Skeletal muscle tissue (tissue), 4 donors: ENCODE measurements around the gene LRIG1. TPM values are rescaled to one million over a fixed set of nuclear protein-coding genes. Genes with fewer than 3 reads are reported as not detected.

Experiments
- H3K27ac ChIP-seq: one replicate; pipeline ENCODE4 v1.7.0; 2013; ENCODE audit warnings: mild to moderate bottlenecking, low read depth, low read length, inconsistent platforms
- H3K27me3 ChIP-seq, 3 donors: one replicate each; pipeline ENCODE4 v1.7.0; 2013; ENCODE audit warnings: low read length in 3 of 3; ENCODE audit not compliant: control insufficient read depth in 3 of 3, insufficient read depth in 3 of 3
- H3K36me3 ChIP-seq, 3 donors: one replicate each; pipeline ENCODE4 v1.7.0; 2013; ENCODE audit warnings: low read length in 3 of 3; ENCODE audit not compliant: control insufficient read depth in 3 of 3, insufficient read depth in 3 of 3
- H3K4me1 ChIP-seq, 3 donors: one replicate each; pipeline ENCODE4 v1.7.0; 2013; ENCODE audit warnings: low read length in 3 of 3, mild to moderate bottlenecking in 3 of 3; ENCODE audit not compliant: control insufficient read depth in 3 of 3, insufficient read depth in 3 of 3
- H3K4me3 ChIP-seq, 3 donors: one replicate each; pipeline ENCODE4 v1.7.0; 2013; ENCODE audit warnings: low read length in 3 of 3
- H3K9ac ChIP-seq, 3 donors: one replicate each; pipeline ENCODE4 v1.7.0; 2013; ENCODE audit warnings: low read length in 3 of 3, mild to moderate bottlenecking in 3 of 3, moderate library complexity in 2 of 3, low read depth in 1 of 3
- H3K9me3 ChIP-seq, 3 donors: one replicate each; pipeline ENCODE4 v1.7.0; 2013; ENCODE audit warnings: low read length in 3 of 3; ENCODE audit not compliant: control insufficient read depth in 3 of 3
- total RNA-seq: library from RNA; depleted of rRNA; stranded (reverse); fragments of >200 nt; gene quantifications from one replicate; pipeline ENCODE4 v1.2.3, GENCODE V29; 2014
- donor health status: Osteomylitis.

LRIG1 gene
- 135 TPM for total RNA-seq

GRCh38 chr3:66500576-66501482 lies at the start of gene LRIG1:
Gene LRIG1 (minus strand): TSS chr3:66501022. CDS start chr3:66500407, 615 bp downstream.
- peaks cover 20 to 45% (median 36%) of the 10 kb centered on the region in 3 donors for H3K4me1 ChIP-seq
- H3K27me3 ChIP-seq = no peaks in the 10 kb centered on the region
- H3K27ac ChIP-seq = peak within 1 kb of the TSS; percentile 83
- peak within 1 kb of the TSS; percentile 82 to 94 (median 86) for H3K4me3 ChIP-seq
- H3K9ac ChIP-seq = peak within 1 kb of the TSS; percentile 83 to 94 (median 91)
- H3K36me3 ChIP-seq = no peaks in the 10 kb centered on the region
- no peaks in the 10 kb centered on the region for H3K9me3 ChIP-seq

- Histone ChIP-seq H3K4me1 (no peaks in the 10 kb centered on the region), H3K9me3 (no peaks in the 10 kb centered on the region), H3K4me3 (no peak overlapping the region), H3K9ac (no peak overlapping the region), H3K27ac (no peak overlapping the region), H3K27me3 (no peaks in the 10 kb centered on the region), H3K36me3 (no peaks in the 10 kb centered on the region)
Observed at GRCh38 chr3:66544619-66545429, 44.0 kb upstream of the LRIG1 start.

- Histone ChIP-seq H3K9me3 (no peaks in the 10 kb centered on the region), H3K4me3 (no peak overlapping the region), H3K36me3 (no peaks in the 10 kb centered on the region), H3K9ac (no peak overlapping the region), H3K4me1 (no peaks in the 10 kb centered on the region), H3K27me3 (no peaks in the 10 kb centered on the region), H3K27ac (no peak overlapping the region)
Observed at GRCh38 chr3:66542153-66542552, 41.3 kb upstream of the LRIG1 start.

GRCh38 chr3:66539466-66539989 lies 38.7 kb upstream of the LRIG1 start:
- H3K4me1 ChIP-seq = no peaks in the 10 kb centered on the region
- H3K36me3 ChIP-seq = no peaks in the 10 kb centered on the region
- no peaks in the 10 kb centered on the region for H3K9me3 ChIP-seq
- no peak overlapping the region for H3K4me3 ChIP-seq
- no peak overlapping the region for H3K27ac ChIP-seq
- H3K27me3 ChIP-seq = no peaks in the 10 kb centered on the region
- no peak overlapping the region for H3K9ac ChIP-seq

GRCh38 chr3:66538390-66538789 lies 37.6 kb upstream of the LRIG1 start:
- Histone ChIP-seq H3K4me1 (no peaks in the 10 kb centered on the region), H3K4me3 (no peak overlapping the region), H3K9ac (no peak overlapping the region), H3K27me3 (no peaks in the 10 kb centered on the region), H3K36me3 (no peaks in the 10 kb centered on the region), H3K27ac (no peak overlapping the region), H3K9me3 (no peaks in the 10 kb centered on the region)

- Histone ChIP-seq H3K27ac (no peak overlapping the region), H3K9me3 (no peaks in the 10 kb centered on the region), H3K27me3 (no peaks in the 10 kb centered on the region), H3K36me3 (no peaks in the 10 kb centered on the region), H3K4me3 (no peak overlapping the region), H3K9ac (no peak overlapping the region), H3K4me1 (no peaks in the 10 kb centered on the region)
Observed at GRCh38 chr3:66537735-66538134, 36.9 kb upstream of the LRIG1 start.

GRCh38 chr3:66536791-66537190 lies 36.0 kb upstream of the LRIG1 start:
- Histone ChIP-seq H3K27me3 (no peaks in the 10 kb centered on the region), H3K9ac (no peak overlapping the region), H3K9me3 (no peaks in the 10 kb centered on the region), H3K27ac (no peak overlapping the region), H3K4me1 (no peaks in the 10 kb centered on the region), H3K4me3 (no peak overlapping the region), H3K36me3 (no peaks in the 10 kb centered on the region)

GRCh38 chr3:66534304-66534845 lies 33.6 kb upstream of the LRIG1 start:
- H3K36me3 ChIP-seq = no peaks in the 10 kb centered on the region
- no peaks in the 10 kb centered on the region for H3K27me3 ChIP-seq
- no peak overlapping the region for H3K4me3 ChIP-seq
- H3K4me1 ChIP-seq = no peaks in the 10 kb centered on the region
- H3K9me3 ChIP-seq = no peaks in the 10 kb centered on the region
- no peak overlapping the region for H3K27ac ChIP-seq
- H3K9ac ChIP-seq = no peak overlapping the region

- H3K4me3 ChIP-seq = no peak overlapping the region
- no peak overlapping the region for H3K27ac ChIP-seq
- no peak overlapping the region for H3K9ac ChIP-seq
- no peaks in the 10 kb centered on the region for H3K4me1 ChIP-seq
- H3K27me3 ChIP-seq = no peaks in the 10 kb centered on the region
- no peaks in the 10 kb centered on the region for H3K36me3 ChIP-seq
- H3K9me3 ChIP-seq = no peaks in the 10 kb centered on the region
Observed at GRCh38 chr3:66532613-66533012, 31.8 kb upstream of the LRIG1 start.
